ENCODE results near the gene ZFYVE28. TPM values are rescaled to one million over a fixed set of nuclear protein-coding genes. Genes with fewer than 3 reads are reported as not detected.
"Not testable (repeated sequence)": the region's sequence is repeated elsewhere in the genome, so short reads cannot be mapped to it uniquely, and the experiment has no call there.

The ZFYVE28 gene
- polyA plus RNA-seq (2012; rRNA removed), result 2.9 and 3.2 TPM in 2 replicates
- polyA plus RNA-seq (2012; cell fraction: cytosol; rRNA removed), result 1.4 and 1.8 TPM in 2 replicates
- 8.3 and 9.4 TPM in 2 replicates for polyA plus RNA-seq (2012; cell fraction: nucleus; rRNA removed)

- Histone ChIP-seq H3K4me2 (peak within 1 kb of the TSS; percentile 94), H3K4me1 (ENCODE audit: control insufficient read depth in 1 of 2, insufficient read depth in 2 of 2, low read depth in 1 of 2, low read length in 1 of 2) (peaks cover 11 to 38% of the 10 kb centered on the region in 2 experiments; a peak in 2 of 4 replicates), H3K36me3 (replicated peaks in 1 of 2; ENCODE audit: control insufficient read depth in 1 of 2, insufficient read depth in 2 of 2, low read length in 1 of 2) (no peaks in the 10 kb centered on the region), H3K9ac (peak within 1 kb of the TSS; percentile 44; the same call in 1 of the 2 replicates), H3F3A (replicated peaks; ENCODE audit: insufficient read depth) (peaks cover 19% of the 10 kb centered on the region), H3K9me2 (no peaks in the 10 kb centered on the region), H3K27ac (ENCODE audit: low read depth in 2 of 2, low read length in 1 of 2) (no peak within 1 kb of the TSS), H3K27me3 (ENCODE audit: insufficient read depth) (peaks cover 47% of the 10 kb centered on the region), H3K79me2 (ENCODE audit: insufficient read depth) (no peaks in the 10 kb centered on the region), H4K20me1 (ENCODE audit: insufficient read depth) (no peaks in the 10 kb centered on the region), H3K9me3 (no peaks in the 10 kb centered on the region), H3K4me3 (ENCODE audit: low read depth in 2 of 2, low read length in 1 of 2) (peak within 1 kb of the TSS; percentile 75 to 93), H2AFZ (ENCODE audit: low read depth) (peak within 1 kb of the TSS; percentile 88)
- ChIA-PET POLR2A (no interaction called here), CTCF (interaction anchor here (1.0 to 1.7 kb wide), 4 partner anchors 10 to 198 kb away, joined by 3 to 8 read pairs (median 4); no protein-coding TSS in a partner anchor)
- no peak for DNase-seq
- 4% methylated on average over 23 of the region's 90 CpGs for WGBS (ENCODE audit: low lambda C conversion rate)
- TF ChIP-seq RCOR1 (IDR thresholded peaks at IDR 0.05; ENCODE audit: low read length) (no peak), TAF1 (IDR thresholded peaks at IDR 0.05; ENCODE audit: borderline replicate concordance, low read depth, low read length) (no peak), GATA2 (CRISPR knock-in tag; IDR thresholded peaks at IDR 0.05) (no peak), CHD2 (IDR thresholded peaks at IDR 0.05; ENCODE audit: low read length, partially characterized antibody) (no peak), RAD21 (IDR thresholded peaks at IDR 0.05; ENCODE audit: low read length) (no peak), ELF1 (IDR thresholded peaks at IDR 0.05) (no peak), MXI1 (IDR thresholded peaks at IDR 0.05; ENCODE audit: low read depth, low read length) (no peak), GABPA (IDR thresholded peaks at IDR 0.05; ENCODE audit: low read depth) (no peak), REST (IDR thresholded peaks at IDR 0.05; ENCODE audit: low read depth, low read length) (no peak), JUND (IDR thresholded peaks at IDR 0.05) (no peak), FOSL2 (IDR thresholded peaks at IDR 0.05; ENCODE audit: borderline replicate concordance, low read depth) (no peak), FOXJ3 (CRISPR knock-in tag; IDR thresholded peaks at IDR 0.05) (no peak), SMC3 (IDR thresholded peaks at IDR 0.05; ENCODE audit: low read depth, low read length) (no peak), USF1 (IDR thresholded peaks at IDR 0.05; ENCODE audit: borderline replicate concordance, low read depth) (no peak), ZBTB33 (IDR thresholded peaks at IDR 0.05; ENCODE audit: borderline replicate concordance, low read depth) (no peak)
These were observed at the start of gene ZFYVE28 for GRCh38 chr4:2417765-2418649. Gene ZFYVE28, minus strand, starts transcription at chr4:2418645. Its CDS starts 322 bp downstream, at chr4:2418323.

GRCh38 chr4:2465544-2465943 lies 47.1 kb upstream of the ZFYVE28 start:
- H3K9ac ChIP-seq; H2AFZ ChIP-seq (ENCODE audit: low read depth); DNase-seq; H3K36me3 ChIP-seq (replicated peaks in 1 of 2; ENCODE audit: control insufficient read depth in 1 of 2, insufficient read depth in 2 of 2, low read length in 1 of 2); H3K9me2 ChIP-seq; H4K20me1 ChIP-seq (ENCODE audit: insufficient read depth); H3K9me3 ChIP-seq; H3K4me3 ChIP-seq (ENCODE audit: low read depth in 2 of 2, low read length in 1 of 2); H3K27me3 ChIP-seq (ENCODE audit: insufficient read depth); H3K4me2 ChIP-seq; H3K27ac ChIP-seq (ENCODE audit: low read depth in 2 of 2, low read length in 1 of 2): not testable (repeated sequence)
- H3F3A ChIP-seq (replicated peaks; ENCODE audit: insufficient read depth), result peaks cover 15% of the 10 kb centered on the region
- peaks cover 42% of the 10 kb centered on the region for H3K79me2 ChIP-seq (ENCODE audit: insufficient read depth)
- POLR2A ChIA-PET, result interaction anchor here (0.7 kb wide), 1 partner anchor 355 kb away, joined by 3 read pairs; no protein-coding TSS in a partner anchor
- H3K4me1 ChIP-seq (ENCODE audit: control insufficient read depth in 1 of 2, insufficient read depth in 2 of 2, low read depth in 1 of 2, low read length in 1 of 2), result peaks cover 2 to 16% of the 10 kb centered on the region in 2 experiments; a peak in 3 of 4 replicates
- CTCF ChIA-PET, result interaction anchor here (1.1 to 4.6 kb wide), 3 partner anchors 15 to 245 kb away, joined by 3 to 27 read pairs (median 4); no protein-coding TSS in a partner anchor

All from SK-N-SH (cell line).